GM12878 (cell line): ENCODE measurements around the gene PLPP1. TPM values are rescaled to one million over a fixed set of nuclear protein-coding genes. Genes with fewer than 3 reads are reported as not detected.

ENCODE experiments used
- ATAC-seq: fragments of 200-7000 bp; cut with Tn5 transposase; 3 replicates; pipeline ENCODE4 v1.9.1; 2020; ENCODE audit warnings: mild to moderate bottlenecking, moderate library complexity
- BruUV-seq: library from RNA; stranded (reverse); fragments of 400-500 nt; replicated peaks from 2 replicates; lab custom pipeline; 2021; lab: Mats Ljungman, UMichigan
- CTCF ChIA-PET: fragments of 300-600 bp; sonication (Branson Sonifier 250); formaldehyde crosslinking; extraction: SDS; loops from one replicate; lab custom pipeline; 2021; ENCODE audit warnings: inconsistent platforms; lab: Yijun Ruan, JAX
- POLR2A ChIA-PET: fragments of 350-600 bp; formaldehyde crosslinking; extraction: SDS; loops from one replicate; lab custom pipeline; 2021; ENCODE audit warnings: inconsistent platforms; lab: Charles Lee
- RAD21 ChIA-PET: fragments of 300-600 bp; sonication (Branson Sonifier 250); formaldehyde crosslinking; loops from one replicate; lab custom pipeline; 2023; ENCODE audit warnings: antibody characterized with exemption; ENCODE audit not compliant: unreplicated experiment; lab: Charles Lee
- SMC1A ChIA-PET: fragments of 300-600 bp; sonication (Branson Sonifier 250); formaldehyde crosslinking; loops from one replicate; lab custom pipeline; 2023; ENCODE audit not compliant: unreplicated experiment, uncharacterized antibody; lab: Charles Lee
- DNase-seq: peaks from one replicate; pipeline ENCODE4 v3.0.0-alpha.2; 2011; ENCODE audit warnings: low read depth, low spot score
- FAIRE-seq: peaks from 3 replicates; lab custom pipeline; 2011; peaks lifted over from hg19 to GRCh38; lab: Jason Lieb, UNC
- H2AFZ ChIP-seq: 2 replicates; pipeline ENCODE4 v1.6.0; 2011; ENCODE audit warnings: low read depth, low read length, control low read depth; ENCODE audit not compliant: control insufficient read depth
- H3K27ac ChIP-seq: 2 replicates; pipeline ENCODE4 v1.5.1; 2011; ENCODE audit warnings: control low read depth; ENCODE audit not compliant: control insufficient read depth, insufficient read depth
- H3K27me3 ChIP-seq, 2 experiments: replicated peaks in 1 of 2; 2 replicates each; pipeline versions ENCODE4 v1.6.0 to v1.6.1; 2011; ENCODE audit warnings: low read length in 1 of 2; ENCODE audit not compliant: control insufficient read depth in 2 of 2, insufficient read depth in 2 of 2
- H3K36me3 ChIP-seq, 2 experiments: 2 replicates each; pipeline ENCODE4 v1.5.1; 2011; ENCODE audit warnings: low read length in 1 of 2; ENCODE audit not compliant: control insufficient read depth in 2 of 2, insufficient read depth in 2 of 2
- H3K4me1 ChIP-seq: 2 replicates; pipeline ENCODE4 v1.6.1; 2011; ENCODE audit warnings: mild to moderate bottlenecking, low read length, moderate library complexity, mixed read lengths; ENCODE audit not compliant: control insufficient read depth, insufficient read depth
- H3K4me2 ChIP-seq: 2 replicates; pipeline ENCODE4 v1.6.0; 2011; ENCODE audit warnings: control low read depth; ENCODE audit not compliant: control insufficient read depth, insufficient read depth
- H3K4me3 ChIP-seq: fragments of 200-600 bp; sonication (generic); 2 replicates; pipeline ENCODE4 v1.5.1; 2016
- H3K79me2 ChIP-seq: 2 replicates; pipeline ENCODE4 v1.6.0; 2011; ENCODE audit warnings: low read length; ENCODE audit not compliant: control insufficient read depth, insufficient read depth
- H3K9ac ChIP-seq: 2 replicates; pipeline ENCODE4 v1.8.0; 2011; ENCODE audit warnings: low read length, control low read depth, mixed read lengths; ENCODE audit not compliant: control insufficient read depth, insufficient read depth
- H3K9me3 ChIP-seq: replicated peaks from 3 replicates; pipeline ENCODE4 v1.5.1; 2011; ENCODE audit warnings: mild to moderate bottlenecking, low read length; ENCODE audit not compliant: control insufficient read depth, insufficient read depth
- H4K20me1 ChIP-seq: 2 replicates; pipeline ENCODE4 v1.6.0; 2011; ENCODE audit not compliant: control insufficient read depth, insufficient read depth
- PKNOX1 ChIP-seq: fragments of 450-650 bp; IDR thresholded peaks from 2 replicates; pipeline ENCODE4 v1.6.1; 2016; ENCODE audit warnings: mild to moderate bottlenecking
- RBBP5 ChIP-seq: fragments of 200-600 bp; sonication (generic); conservative IDR thresholded peaks from 2 replicates; pipeline ENCODE4 v1.6.1; 2016
- ZBTB33 ChIP-seq: fragments of 450-650 bp; IDR thresholded peaks from 2 replicates; pipeline ENCODE4 v1.6.1; 2017; ENCODE audit warnings: mild to moderate bottlenecking
- WGBS: methylation state at CpG from one replicate; pipeline ENCODE4 v1.1.6; 2016; ENCODE audit warnings: low lambda C conversion rate; ENCODE audit not compliant: insufficient replicate concordance, insufficient coverage; ENCODE audit errors: missing lambda C conversion rate; 5-methylcytosine and 5-hydroxymethylcytosine counted together
- in situ Hi-C: fragments of 300-500 bp; cut with MboI; formaldehyde crosslinking; loops from 9 replicates; pipeline ENCODE4 v1.14.3; 2018; ENCODE audit warnings: mixed read lengths
- intact Hi-C: fragments of 100-400 bp; cut with micrococcal nuclease; formaldehyde crosslinking; loops from one replicate; pipeline ENCODE4 v1.14.2; 2022; ENCODE audit not compliant: unreplicated experiment
- polyA plus RNA-seq, 11 experiments: library from polyadenylated mRNA; depleted of rRNA in 4 of 11; unstranded in 6 of 11; stranded (reverse) in 5 of 11; fragments of >200 nt; fragmentation: Nextera tagmentation in 4 of 11; fragmentation: Illumina TruSeq in 1 of 11; extraction: Ambion mirVana in 4 of 11; extraction: Trizol in 1 of 11; gene quantifications; 1 replicate in 1 of 11; 2 replicates in 10 of 11; pipeline versions ENCODE4 v1.2.1 to v1.2.3, GENCODE V29; 2011 to 2016; ENCODE audit warnings: inconsistent platforms in 2 of 11, missing spikeins in 2 of 11, low read depth in 1 of 11
- total RNA-seq, 4 experiments: library from RNA; depleted of rRNA in 3 of 4; stranded (reverse); fragments of >200 nt in 3 of 4; fragmentation: Illumina TruSeq in 1 of 4; extraction: Trizol in 1 of 4; gene quantifications; 2 replicates each; pipeline versions ENCODE4 v1.2.1 to v1.2.3, GENCODE V29; 2013 to 2021
- TF ChIP-seq, protein P1 (sequence below): fragments of 150-350 bp; IDR thresholded peaks from 2 replicates; pipeline ENCODE4 v1.6.1; 2014; ENCODE audit warnings: mild to moderate bottlenecking, low read depth, low read length
- TF ChIP-seq, protein P2 (sequence below): fragments of 450-650 bp; IDR thresholded peaks from 2 replicates; pipeline ENCODE4 v1.6.1; 2017; ENCODE audit warnings: mild to moderate bottlenecking, moderate library complexity

The PLPP1 gene
- total and polyA plus RNA-seq, 10 of the 15 experiments (the other 5 are each of a cell fraction or from before 2014, with no cell fraction given), result 3.0 to 11.3 (median 8.1) TPM

- no peaks in the 10 kb centered on the region for H4K20me1 ChIP-seq
- no peak for ATAC-seq
- DNase-seq, result no peak
- in situ Hi-C loops, result no loop called here
- no peaks in the 10 kb centered on the region for H3K36me3 ChIP-seq
- ChIA-PET POLR2A (no interaction called here), CTCF (no interaction called here), RAD21 (no interaction called here), SMC1A (interaction anchor here (0.7 kb wide), 1 partner anchor 10 kb away, joined by 3 read pairs; no protein-coding TSS in a partner anchor)
- no peaks in the 10 kb centered on the region for H3K4me1 ChIP-seq
- no peaks in the 10 kb centered on the region for H3K9me3 ChIP-seq
- H3K27me3 ChIP-seq, result no peaks in the 10 kb centered on the region
- 90% methylated on average over 1 of the region's 1 CpG for WGBS
- H3K9ac ChIP-seq, result no peak overlapping the region
- H2AFZ ChIP-seq, result no peak overlapping the region
- H3K4me2 ChIP-seq, result no peak overlapping the region
- no peaks in the 10 kb centered on the region for H3K79me2 ChIP-seq
- no TSS peak for BruUV-seq
- TF ChIP-seq ZBTB33 (no peak), RBBP5 (no peak), PKNOX1 (no peak)
- TF ChIP-seq, protein P1, sequence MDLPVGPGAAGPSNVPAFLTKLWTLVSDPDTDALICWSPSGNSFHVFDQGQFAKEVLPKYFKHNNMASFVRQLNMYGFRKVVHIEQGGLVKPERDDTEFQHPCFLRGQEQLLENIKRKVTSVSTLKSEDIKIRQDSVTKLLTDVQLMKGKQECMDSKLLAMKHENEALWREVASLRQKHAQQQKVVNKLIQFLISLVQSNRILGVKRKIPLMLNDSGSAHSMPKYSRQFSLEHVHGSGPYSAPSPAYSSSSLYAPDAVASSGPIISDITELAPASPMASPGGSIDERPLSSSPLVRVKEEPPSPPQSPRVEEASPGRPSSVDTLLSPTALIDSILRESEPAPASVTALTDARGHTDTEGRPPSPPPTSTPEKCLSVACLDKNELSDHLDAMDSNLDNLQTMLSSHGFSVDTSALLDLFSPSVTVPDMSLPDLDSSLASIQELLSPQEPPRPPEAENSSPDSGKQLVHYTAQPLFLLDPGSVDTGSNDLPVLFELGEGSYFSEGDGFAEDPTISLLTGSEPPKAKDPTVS, result no peak
- TF ChIP-seq, protein P2, sequence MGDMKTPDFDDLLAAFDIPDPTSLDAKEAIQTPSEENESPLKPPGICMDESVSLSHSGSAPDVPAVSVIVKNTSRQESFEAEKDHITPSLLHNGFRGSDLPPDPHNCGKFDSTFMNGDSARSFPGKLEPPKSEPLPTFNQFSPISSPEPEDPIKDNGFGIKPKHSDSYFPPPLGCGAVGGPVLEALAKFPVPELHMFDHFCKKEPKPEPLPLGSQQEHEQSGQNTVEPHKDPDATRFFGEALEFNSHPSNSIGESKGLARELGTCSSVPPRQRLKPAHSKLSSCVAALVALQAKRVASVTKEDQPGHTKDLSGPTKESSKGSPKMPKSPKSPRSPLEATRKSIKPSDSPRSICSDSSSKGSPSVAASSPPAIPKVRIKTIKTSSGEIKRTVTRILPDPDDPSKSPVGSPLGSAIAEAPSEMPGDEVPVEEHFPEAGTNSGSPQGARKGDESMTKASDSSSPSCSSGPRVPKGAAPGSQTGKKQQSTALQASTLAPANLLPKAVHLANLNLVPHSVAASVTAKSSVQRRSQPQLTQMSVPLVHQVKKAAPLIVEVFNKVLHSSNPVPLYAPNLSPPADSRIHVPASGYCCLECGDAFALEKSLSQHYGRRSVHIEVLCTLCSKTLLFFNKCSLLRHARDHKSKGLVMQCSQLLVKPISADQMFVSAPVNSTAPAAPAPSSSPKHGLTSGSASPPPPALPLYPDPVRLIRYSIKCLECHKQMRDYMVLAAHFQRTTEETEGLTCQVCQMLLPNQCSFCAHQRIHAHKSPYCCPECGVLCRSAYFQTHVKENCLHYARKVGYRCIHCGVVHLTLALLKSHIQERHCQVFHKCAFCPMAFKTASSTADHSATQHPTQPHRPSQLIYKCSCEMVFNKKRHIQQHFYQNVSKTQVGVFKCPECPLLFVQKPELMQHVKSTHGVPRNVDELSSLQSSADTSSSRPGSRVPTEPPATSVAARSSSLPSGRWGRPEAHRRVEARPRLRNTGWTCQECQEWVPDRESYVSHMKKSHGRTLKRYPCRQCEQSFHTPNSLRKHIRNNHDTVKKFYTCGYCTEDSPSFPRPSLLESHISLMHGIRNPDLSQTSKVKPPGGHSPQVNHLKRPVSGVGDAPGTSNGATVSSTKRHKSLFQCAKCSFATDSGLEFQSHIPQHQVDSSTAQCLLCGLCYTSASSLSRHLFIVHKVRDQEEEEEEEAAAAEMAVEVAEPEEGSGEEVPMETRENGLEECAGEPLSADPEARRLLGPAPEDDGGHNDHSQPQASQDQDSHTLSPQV, result no peak
- H3K27ac ChIP-seq, result no peak overlapping the region
- FAIRE-seq, result no peak
- no peak overlapping the region for H3K4me3 ChIP-seq
- intact Hi-C loops, result no loop called here
Observed at GRCh38 chr5:55470282-55470681, 64.5 kb downstream of the PLPP1 start.
